LNCaP clone FGC (cell line): Measurements from ENCODE around the gene PPIF.

Experiments used
- DNase-seq: peaks from one replicate; pipeline ENCODE4 v3.0.0-alpha.2; 2011; ENCODE audit warnings: low read depth
- H3K4me3 ChIP-seq: 2 replicates; pipeline ENCODE4 v1.5.1; 2011; ENCODE audit warnings: mild to moderate bottlenecking, low read depth, low read length, control low read depth
- CTCF ChIP-seq: IDR thresholded peaks from 2 replicates; pipeline ENCODE4 v1.5.1; 2012; ENCODE audit warnings: mild to moderate bottlenecking; ENCODE audit not compliant: control insufficient read depth, insufficient read depth; ENCODE audit errors: extremely low read depth

The PPIF gene

GRCh38 chr10:79374312-79375191, 27.3 kb downstream of the PPIF start:
- DNase-seq, result peak; percentile 18
- peak; percentile 98 for TF ChIP-seq CTCF
- H3K4me3 ChIP-seq, result no peak overlapping the region

GRCh38 chr10:79375321-79376077, 28.2 kb downstream of the PPIF start:
- DNase-seq, result no peak
- no peak for TF ChIP-seq CTCF
- H3K4me3 ChIP-seq, result no peak overlapping the region

- TF ChIP-seq CTCF, result no peak
- no peak for DNase-seq
- H3K4me3 ChIP-seq, result no peak overlapping the region
Observed at GRCh38 chr10:79376078-79376628, 28.9 kb downstream of the PPIF start.

- no peak overlapping the region for H3K4me3 ChIP-seq
- TF ChIP-seq CTCF, result no peak
- no peak for DNase-seq
Observed at GRCh38 chr10:79376751-79377556, 29.7 kb downstream of the PPIF start.

- no peak for TF ChIP-seq CTCF
- no peak overlapping the region for H3K4me3 ChIP-seq
- no peak for DNase-seq
Observed at GRCh38 chr10:79377557-79378382, 30.5 kb downstream of the PPIF start.

- no peak for TF ChIP-seq CTCF
- no peak overlapping the region for H3K4me3 ChIP-seq
- DNase-seq, result no peak
Observed at GRCh38 chr10:79378383-79378646, 31.0 kb downstream of the PPIF start.
